H1 (cell line): ENCODE results near the gene ADM5. TPM values are rescaled to one million over a fixed set of nuclear protein-coding genes. Genes with fewer than 3 reads are reported as not detected.

Experiments used
- BRCA1 ChIP-seq: IDR thresholded peaks from 2 replicates; pipeline ENCODE4 v1.6.1; 2012; ENCODE audit warnings: low read depth, low read length, improper control_type of control experiment
- CBX5 ChIP-seq: fragments of 300-800, 300-1000 bp; sonication (generic); IDR thresholded peaks from 2 replicates; pipeline ENCODE4 v1.7.1; 2016; ENCODE audit warnings: antibody characterized with exemption, low read length, low read depth
- CBX8 ChIP-seq: fragments of 300-800, 300-1000 bp; sonication (generic); IDR thresholded peaks from 2 replicates; pipeline ENCODE4 v1.7.1; 2016; ENCODE audit warnings: low read depth, low read length, borderline replicate concordance
- CEBPB ChIP-seq: IDR thresholded peaks from 2 replicates; pipeline ENCODE4 v1.6.1; 2012; ENCODE audit warnings: low read depth, low read length
- CHD2 ChIP-seq: IDR thresholded peaks from 2 replicates; pipeline ENCODE4 v1.6.1; 2012; ENCODE audit warnings: low read length, improper control_type of control experiment
- E2F6 ChIP-seq: IDR thresholded peaks from 2 replicates; pipeline ENCODE4 v1.6.1; 2012; ENCODE audit warnings: inconsistent platforms
- GABPA ChIP-seq: IDR thresholded peaks from 2 replicates; pipeline ENCODE4 v1.6.1; 2011; ENCODE audit warnings: mild to moderate bottlenecking, low read length, moderate library complexity, borderline replicate concordance; ENCODE audit not compliant: insufficient read depth
- GTF2F1 ChIP-seq: IDR thresholded peaks from 2 replicates; pipeline ENCODE4 v1.6.1; 2012; ENCODE audit warnings: low read depth, low read length, improper control_type of control experiment, borderline replicate concordance
- HDAC2 ChIP-seq, 2 experiments: fragments of 300-600 bp in 1 of 2; sonication (generic) in 1 of 2; IDR thresholded peaks; 2 replicates each; pipeline ENCODE4 v1.6.1; 2011 to 2012; ENCODE audit warnings: low read depth in 2 of 2, low read length in 2 of 2, mild to moderate bottlenecking in 2 of 2, moderate library complexity in 2 of 2, borderline replicate concordance in 1 of 2, inconsistent platforms in 1 of 2
- KDM1A ChIP-seq: fragments of 200-600, 300-600 bp; sonication (generic); IDR thresholded peaks from 2 replicates; pipeline ENCODE4 v1.7.1; 2016; ENCODE audit warnings: mild to moderate bottlenecking, low read length, borderline replicate concordance
- KDM4A ChIP-seq: IDR thresholded peaks from one replicate; pipeline ENCODE4 v1.7.1; 2012; ENCODE audit warnings: low read depth, mild to moderate bottlenecking, moderate library complexity, low read length, inconsistent platforms; ENCODE audit not compliant: severe bottlenecking
- KDM5A ChIP-seq: fragments of 200-600 bp; IDR thresholded peaks from 2 replicates; pipeline ENCODE4 v1.7.1; 2012; ENCODE audit warnings: mild to moderate bottlenecking, low read length, inconsistent platforms, mixed read lengths
- NANOG ChIP-seq: IDR thresholded peaks from 2 replicates; pipeline ENCODE4 v1.6.1; 2011; ENCODE audit warnings: low read length, low read depth, mild to moderate bottlenecking, inconsistent platforms; ENCODE audit not compliant: insufficient read depth, poor library complexity, severe bottlenecking
- POLR2A ChIP-seq, 2 experiments: IDR thresholded peaks; 1 replicate in 1 of 2; 2 replicates in 1 of 2; pipeline ENCODE4 v1.6.1; 2011; ENCODE audit warnings: low read depth in 2 of 2, low read length in 2 of 2, mild to moderate bottlenecking in 2 of 2; ENCODE audit errors: control extremely low read depth in 1 of 2
- RNF2 ChIP-seq: fragments of 200-900, 300-1000 bp; sonication (generic); IDR thresholded peaks from 2 replicates; pipeline ENCODE4 v1.7.1; 2016; ENCODE audit warnings: borderline replicate concordance, low read depth, mild to moderate bottlenecking, antibody characterized with exemption, low read length; ENCODE audit not compliant: poor library complexity, severe bottlenecking; ENCODE audit errors: missing control alignments
- SIN3A ChIP-seq, 2 experiments: IDR thresholded peaks in 1 of 2; conservative IDR thresholded peaks in 1 of 2; 2 replicates each; pipeline ENCODE4 v1.6.1; 2011 to 2012; ENCODE audit warnings: low read length in 2 of 2, improper control_type of control experiment in 1 of 2, low read depth in 1 of 2, mild to moderate bottlenecking in 1 of 2
- SIX5 ChIP-seq: IDR thresholded peaks from 2 replicates; pipeline ENCODE4 v1.6.1; 2011; ENCODE audit warnings: mild to moderate bottlenecking, low read depth, low read length
- TAF1 ChIP-seq: IDR thresholded peaks from 2 replicates; pipeline ENCODE4 v1.6.1; 2011; ENCODE audit warnings: mild to moderate bottlenecking, low read depth, low read length
- TBP ChIP-seq: IDR thresholded peaks from 2 replicates; pipeline ENCODE4 v1.6.1; 2011; ENCODE audit warnings: low read depth, low read length, improper control_type of control experiment
- TEAD4 ChIP-seq: IDR thresholded peaks from 2 replicates; pipeline ENCODE4 v1.6.1; 2012; ENCODE audit warnings: low read depth, low read length, inconsistent platforms, mixed read lengths
- USF2 ChIP-seq: IDR thresholded peaks from 2 replicates; pipeline ENCODE4 v1.6.1; 2011; ENCODE audit warnings: low read length, improper control_type of control experiment
- ZNF274 ChIP-seq: IDR thresholded peaks from 2 replicates; pipeline ENCODE4 v1.7.0; 2012; ENCODE audit warnings: low read length, borderline replicate concordance; ENCODE audit errors: extremely low read depth
- polyA plus RNA-seq, 7 experiments: library from polyadenylated mRNA; depleted of rRNA in 3 of 7; stranded (reverse) in 5 of 7; unstranded in 2 of 7; fragments of >200 nt in 5 of 7; fragments of 200-250 nt in 2 of 7; gene quantifications; 1 replicate in 5 of 7; 2 replicates in 1 of 7; 4 replicates in 1 of 7; pipeline versions ENCODE4 v1.2.1 to v1.2.3, GENCODE V29; 2011 to 2013; ENCODE audit warnings: missing spikeins in 2 of 7, mixed read lengths in 2 of 7
- total RNA-seq: library from RNA; stranded (reverse); fragmentation: NEBNext Ultra II Directional; extraction: Animal tissue kit (Norgen Biotek cat#: 25700); gene quantifications from 2 replicates; pipeline ENCODE4 v1.2.1, GENCODE V29; 2021

ADM5 gene
- total and polyA plus RNA-seq, 2 of the 8 experiments (the other 6 are each of a cell fraction or from before 2014, with no cell fraction given) = 2.5 to 2.6 TPM

- TF ChIP-seq RNF2 (no peak), HDAC2 (IDR thresholded peaks at IDR 0.05; ENCODE audit: borderline replicate concordance in 1 of 2, low read depth in 2 of 2, low read length in 2 of 2) (no peak), SIN3A (conservative IDR thresholded peaks at IDR 0.05 in 1 of 2, IDR thresholded peaks at IDR 0.05 in 1 of 2; ENCODE audit: low read depth in 1 of 2, low read length in 2 of 2) (peak in 1 of 2 experiments; percentile 69; a peak in 1 of 4 replicates), CHD2 (no peak), CEBPB (no peak), SIX5 (no peak), USF2 (no peak), TBP (no peak), KDM1A (0 out of 2 replicates have a peak, but pooled peaks have one; percentile 25), TEAD4 (no peak), CBX5 (no peak), ZNF274 (no peak), CBX8 (no peak), NANOG (no peak), GTF2F1 (no peak), E2F6 (no peak), KDM4A (no peak), KDM5A (no peak), POLR2A (IDR thresholded peaks at IDR 0.05; ENCODE audit: control extremely low read depth in 1 of 2, low read depth in 2 of 2, low read length in 2 of 2) (no peak), BRCA1 (no peak), GABPA (no peak), TAF1 (peak; percentile 52; the same call in 1 of the 2 replicates)
Observed at GRCh38 chr19:49672131-49672919, 17.1 kb upstream of the ADM5 start (continued).
